GM19043 (cell line): ENCODE measurements around the gene ZFP37.
"Not testable (repeated sequence)": the region's sequence is repeated elsewhere in the genome, so short reads cannot be mapped to it uniquely, and the experiment has no call there.

ENCODE experiments used
- ATAC-seq: cut with Tn5 transposase; IDR thresholded peaks from one replicate; pipeline ENCODE4 v1.9.1; 2021; ENCODE audit warnings: low read depth; ENCODE audit not compliant: unreplicated experiment

ZFP37 gene

DNA sequence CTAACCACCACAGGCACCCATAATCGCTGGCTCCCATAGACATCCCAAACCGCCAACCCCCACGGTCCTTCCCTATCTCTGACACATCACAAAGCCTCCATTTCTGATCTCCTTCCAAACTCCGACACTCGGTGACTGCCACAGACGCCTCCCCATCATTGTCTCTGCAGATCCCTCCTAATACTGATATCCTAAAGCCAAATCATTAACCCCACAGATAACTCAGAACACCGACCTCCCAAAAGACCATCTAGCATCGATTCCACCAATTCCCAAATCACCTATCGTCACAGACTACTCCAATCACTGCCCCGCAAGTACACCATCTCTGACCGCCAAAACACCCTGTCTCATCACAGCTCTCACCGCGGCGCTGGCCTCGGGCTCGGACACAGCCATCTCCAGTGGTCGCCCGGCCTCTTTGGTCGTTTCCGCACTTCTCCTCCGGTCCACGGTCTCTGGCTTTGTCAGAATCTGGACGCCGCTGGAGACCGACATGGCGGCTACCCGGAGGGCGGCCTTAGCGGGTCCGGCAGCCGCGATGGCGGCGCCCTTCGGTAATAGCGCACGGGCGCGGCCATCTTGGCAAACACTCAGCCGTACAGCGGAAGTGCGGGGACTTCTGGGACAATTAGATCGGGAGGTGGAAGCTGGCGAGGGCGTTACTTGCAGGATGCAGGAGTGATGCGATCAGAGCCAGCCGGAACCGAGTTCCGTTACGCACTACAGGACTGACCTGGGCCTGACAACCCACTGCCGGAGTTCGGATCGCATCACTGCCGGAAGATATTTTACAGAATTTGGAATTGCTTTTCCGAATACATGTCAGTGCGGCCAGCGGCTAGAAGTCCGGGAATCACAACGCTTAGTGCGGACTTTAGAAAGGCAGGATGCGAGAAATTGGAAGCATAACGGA is at the start of gene ZFP37:
ZFP37 (minus strand) TSS at position 534 of the 916 bp plus-strand sequence; CDS start at position 498, 36 bp downstream.
- peak; percentile 95 for ATAC-seq

DNA sequence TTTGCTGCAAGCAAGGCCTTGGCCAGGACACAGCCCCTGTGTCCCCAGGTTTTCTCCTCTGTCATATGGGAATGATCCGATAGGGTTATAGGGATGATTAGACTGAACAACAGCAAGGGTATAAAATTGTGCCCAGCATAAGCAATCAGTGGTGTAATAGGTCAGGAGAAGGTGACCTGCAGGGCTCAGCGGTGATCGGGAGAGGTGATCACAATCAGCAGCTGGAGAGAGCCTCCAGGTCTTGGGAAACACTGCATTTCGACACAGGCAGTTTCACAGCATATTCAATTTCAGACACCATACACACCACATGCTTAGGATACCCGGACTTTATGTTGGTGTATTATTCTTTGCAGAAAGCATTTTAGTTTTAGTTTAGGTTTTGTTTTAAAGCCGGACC is 48.8 kb upstream of the ZFP37 start:
- not testable (repeated sequence) for ATAC-seq

DNA sequence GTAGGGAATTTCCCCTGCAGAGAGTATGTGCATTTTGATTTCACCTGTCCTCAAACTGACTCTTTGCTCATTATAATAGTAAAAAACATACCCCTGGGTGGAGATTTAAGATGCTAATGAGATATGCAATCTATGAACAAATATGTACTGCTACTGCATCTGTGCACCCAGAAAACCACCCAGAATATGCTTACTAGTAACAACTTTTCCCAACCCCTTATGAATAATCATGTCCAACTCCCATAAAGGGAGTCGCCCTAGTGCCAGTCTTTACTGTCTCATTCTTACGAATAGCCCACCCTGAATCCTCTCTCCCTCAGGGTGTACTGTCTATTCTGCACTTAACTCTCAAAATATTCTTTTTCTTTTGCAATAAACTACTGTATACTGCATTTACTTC is 39.0 kb upstream of the ZFP37 start:
- no peak for ATAC-seq

DNA sequence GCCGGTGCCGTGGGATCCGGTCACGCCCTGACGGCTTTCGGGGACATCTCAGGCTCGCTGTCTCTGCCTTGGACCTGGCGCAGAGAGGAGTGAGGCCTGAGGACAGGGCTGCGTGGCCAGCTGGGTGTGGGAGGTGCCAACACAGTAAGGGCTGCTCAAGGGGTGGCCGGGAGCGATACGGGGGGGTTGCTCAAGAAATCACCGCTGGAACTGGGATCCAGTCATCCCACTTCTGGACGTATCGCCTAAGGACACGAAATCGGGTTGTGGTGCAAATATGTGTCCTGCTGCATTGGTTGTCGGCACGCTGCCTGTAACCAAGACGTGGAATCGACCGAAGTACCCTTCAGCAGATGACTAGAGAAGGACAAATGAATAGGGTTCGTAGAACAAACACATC is 33.4 kb upstream of the ZFP37 start:
- ATAC-seq: not testable (repeated sequence)

DNA sequence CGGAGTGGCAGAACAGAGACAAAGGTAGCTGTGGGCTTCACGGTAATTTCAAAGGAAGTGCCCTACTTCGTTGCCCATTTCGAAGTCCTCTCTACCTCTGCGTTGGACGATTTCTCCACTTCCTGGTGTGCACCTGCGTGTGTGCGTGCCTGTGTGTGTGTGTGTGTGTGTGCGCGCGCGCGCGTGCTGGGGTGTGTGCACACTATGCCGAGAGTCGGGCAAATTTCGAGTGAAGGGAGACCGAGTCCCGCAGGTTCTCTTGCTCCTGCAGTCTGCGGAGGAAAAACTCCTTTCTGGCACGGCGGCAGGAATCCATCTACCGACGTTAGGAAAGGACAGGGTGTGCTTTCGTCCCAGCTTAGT is 32.6 kb upstream of the ZFP37 start:
- ATAC-seq: not testable (repeated sequence)

DNA sequence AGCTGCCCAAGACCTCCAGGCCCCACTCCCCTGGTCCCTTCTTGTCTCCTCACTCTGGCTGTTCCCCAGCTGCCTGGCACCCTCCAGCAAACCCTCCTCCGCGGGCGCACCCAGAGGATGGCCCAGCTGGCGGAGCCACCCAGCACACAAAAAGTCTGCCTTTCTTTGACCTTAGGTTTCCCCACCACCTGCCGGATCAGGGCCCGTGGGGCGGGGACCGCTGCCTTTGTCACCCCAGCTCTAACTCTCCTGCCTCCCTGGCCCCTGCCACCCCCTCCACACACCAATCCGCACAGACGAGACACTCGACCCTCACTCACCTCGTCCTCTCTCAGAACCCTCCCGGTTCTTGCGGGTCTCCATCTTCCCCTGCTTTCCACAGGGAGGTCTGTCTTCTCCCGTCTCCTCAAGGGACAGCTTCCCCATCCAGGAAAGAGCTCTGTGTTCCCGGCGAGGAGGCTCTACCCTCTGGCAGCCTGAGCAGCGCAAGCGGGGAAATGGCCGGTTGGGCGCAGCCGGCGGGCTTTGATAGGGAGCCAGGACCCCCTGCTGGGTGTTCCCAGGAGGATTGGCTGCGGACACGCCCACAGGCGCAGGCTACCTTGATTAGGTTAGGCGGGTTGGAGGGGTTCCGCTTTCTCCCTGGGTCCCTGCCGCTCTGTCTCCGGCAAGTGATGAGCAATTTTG is 32.1 kb upstream of the ZFP37 start:
- not testable (repeated sequence) for ATAC-seq

DNA sequence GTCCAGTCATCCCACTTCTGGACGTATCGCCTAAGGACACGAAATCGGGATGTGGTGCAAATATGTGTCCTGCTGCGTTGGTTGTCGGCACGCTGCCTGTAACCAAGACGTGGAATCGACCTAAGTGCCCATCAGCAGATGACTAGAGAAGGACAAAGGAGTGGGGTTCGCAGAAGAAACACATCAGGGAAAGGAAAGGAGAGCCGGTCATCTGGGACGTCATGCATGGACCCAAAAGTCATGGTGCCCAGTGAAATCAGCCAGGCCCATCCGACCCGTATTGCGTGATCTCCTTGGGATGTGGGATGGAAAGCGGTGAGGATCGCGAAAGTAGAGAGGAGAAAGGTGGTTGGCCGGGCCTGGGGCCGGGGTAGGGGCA is 6.4 kb upstream of the ZFP37 start:
- not testable (repeated sequence) for ATAC-seq

DNA sequence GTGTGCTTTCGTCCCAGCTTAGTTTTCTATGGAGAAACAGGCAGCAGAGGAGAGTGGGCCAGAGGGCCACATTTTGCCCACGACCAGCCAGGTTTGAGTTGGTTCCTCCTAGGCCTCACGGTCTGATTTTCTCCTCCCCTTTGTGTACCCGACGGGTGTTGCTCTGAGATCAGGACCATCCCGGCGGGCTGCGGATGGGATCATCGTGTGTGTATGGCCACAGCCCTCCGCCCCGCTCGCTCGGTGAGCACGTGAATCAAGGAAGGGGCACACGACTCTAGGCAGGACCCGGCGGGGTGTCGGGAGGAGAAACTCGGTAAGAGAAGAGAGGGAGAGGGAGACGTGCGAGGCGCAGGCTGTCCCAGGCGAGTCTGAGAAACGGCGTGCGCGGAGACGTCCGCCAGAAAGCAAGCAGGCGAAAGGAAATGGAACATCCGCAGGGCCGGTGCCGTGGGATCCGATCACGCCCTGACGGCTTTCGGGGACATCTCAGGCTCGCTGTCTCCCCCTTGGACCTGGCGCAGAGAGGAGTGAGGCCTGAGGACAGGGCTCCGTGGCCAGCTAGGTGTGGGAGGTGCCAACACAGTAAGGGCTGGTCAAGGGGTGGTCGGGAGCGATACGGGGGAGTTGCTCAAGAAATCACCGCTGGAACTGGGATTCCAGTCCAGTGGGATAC is 5.9 kb upstream of the ZFP37 start:
- ATAC-seq: not testable (repeated sequence)

DNA sequence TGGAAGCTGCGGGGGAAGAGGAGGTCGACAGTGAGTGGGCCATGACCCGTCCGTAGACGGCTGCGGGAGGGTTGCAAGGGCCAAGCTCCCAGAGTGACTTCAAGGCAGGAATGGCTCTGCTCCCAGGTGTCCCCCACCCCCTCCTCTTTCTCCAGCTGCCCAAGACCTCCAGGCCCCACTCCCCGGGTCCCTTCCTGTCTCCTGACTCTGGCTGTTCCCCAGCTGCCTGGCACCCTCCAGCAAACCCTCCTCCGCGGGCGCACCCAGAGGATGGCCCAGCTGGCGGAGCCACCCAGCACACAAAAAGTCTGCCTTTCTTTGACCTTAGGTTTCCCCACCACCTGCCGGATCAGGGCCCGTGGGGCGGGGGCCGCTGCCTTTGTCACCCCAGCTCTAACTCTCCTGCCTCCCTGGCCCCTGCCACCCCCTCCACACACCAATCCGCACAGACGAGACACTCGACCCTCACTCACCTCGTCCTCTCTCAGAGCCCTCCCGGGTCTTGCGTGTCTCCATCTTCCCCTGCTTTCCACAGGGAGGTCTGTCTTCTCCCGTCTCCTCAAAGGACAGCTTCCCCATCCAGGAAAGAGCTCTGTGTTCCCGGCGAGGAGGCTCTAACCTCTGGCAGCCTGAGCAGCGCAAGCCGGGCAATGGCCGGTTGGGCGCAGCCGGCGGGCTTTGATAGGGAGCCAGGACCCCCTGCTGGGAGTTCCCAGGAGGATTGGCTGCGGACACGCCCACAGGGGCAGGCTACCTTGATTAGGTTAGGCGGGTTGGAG is 4.7 kb upstream of the ZFP37 start:
- not testable (repeated sequence) for ATAC-seq

DNA sequence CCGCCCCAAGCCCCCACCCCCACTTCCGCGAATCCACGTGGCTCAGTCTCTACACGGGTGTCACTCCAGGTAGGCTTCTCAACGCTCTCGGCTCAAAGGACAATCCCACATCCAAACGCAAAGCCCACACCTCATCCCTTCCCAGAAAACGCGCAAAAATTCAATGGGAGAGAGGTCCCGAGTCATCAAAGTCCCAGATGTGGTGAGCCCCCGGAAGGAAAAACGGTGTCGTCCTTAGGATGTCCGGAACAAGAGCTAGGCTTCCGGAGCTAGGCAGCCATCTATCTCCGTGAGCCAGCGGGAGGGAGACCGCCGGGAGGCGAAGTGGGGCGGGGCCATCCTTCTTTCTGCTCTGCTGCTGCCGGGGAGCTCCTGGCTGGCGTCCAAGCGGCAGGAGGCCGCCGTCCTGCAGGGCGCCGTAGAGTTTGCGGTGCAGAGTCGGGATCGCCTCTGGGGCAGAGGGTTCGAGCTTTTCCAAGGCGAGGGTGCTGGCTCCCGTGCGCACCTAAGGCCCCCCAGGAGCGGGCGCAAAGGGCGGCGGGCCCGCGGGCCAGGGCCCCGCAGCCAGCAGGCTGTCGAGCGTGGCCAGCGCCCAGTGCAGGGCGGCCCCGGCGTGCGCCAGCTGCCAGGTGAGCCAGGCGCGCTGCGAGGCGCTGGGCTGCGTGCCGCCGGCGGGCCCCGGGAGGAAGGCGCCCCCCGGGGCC is 3.2 kb upstream of the ZFP37 start:
- ATAC-seq: not testable (repeated sequence)

DNA sequence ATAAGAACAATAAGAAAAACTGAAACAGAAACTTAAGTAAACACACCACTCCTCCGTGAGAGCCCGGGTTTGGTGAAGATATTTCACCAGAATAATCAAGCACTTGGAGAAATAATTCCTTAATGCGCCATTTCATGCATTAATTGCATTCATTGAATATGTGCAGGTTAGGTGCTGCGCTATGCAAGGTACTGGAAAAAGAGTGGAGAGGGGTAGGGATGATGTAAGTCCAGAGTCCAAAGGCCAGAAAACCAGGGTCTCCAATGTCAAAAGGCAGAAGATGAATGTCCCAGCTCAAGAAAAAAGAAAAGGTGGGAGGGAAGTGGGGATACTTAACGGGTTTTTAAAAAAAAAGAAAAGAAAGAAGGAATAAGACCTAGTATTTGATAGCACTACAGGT is 669 bp upstream of the ZFP37 start:
- no peak for ATAC-seq

DNA sequence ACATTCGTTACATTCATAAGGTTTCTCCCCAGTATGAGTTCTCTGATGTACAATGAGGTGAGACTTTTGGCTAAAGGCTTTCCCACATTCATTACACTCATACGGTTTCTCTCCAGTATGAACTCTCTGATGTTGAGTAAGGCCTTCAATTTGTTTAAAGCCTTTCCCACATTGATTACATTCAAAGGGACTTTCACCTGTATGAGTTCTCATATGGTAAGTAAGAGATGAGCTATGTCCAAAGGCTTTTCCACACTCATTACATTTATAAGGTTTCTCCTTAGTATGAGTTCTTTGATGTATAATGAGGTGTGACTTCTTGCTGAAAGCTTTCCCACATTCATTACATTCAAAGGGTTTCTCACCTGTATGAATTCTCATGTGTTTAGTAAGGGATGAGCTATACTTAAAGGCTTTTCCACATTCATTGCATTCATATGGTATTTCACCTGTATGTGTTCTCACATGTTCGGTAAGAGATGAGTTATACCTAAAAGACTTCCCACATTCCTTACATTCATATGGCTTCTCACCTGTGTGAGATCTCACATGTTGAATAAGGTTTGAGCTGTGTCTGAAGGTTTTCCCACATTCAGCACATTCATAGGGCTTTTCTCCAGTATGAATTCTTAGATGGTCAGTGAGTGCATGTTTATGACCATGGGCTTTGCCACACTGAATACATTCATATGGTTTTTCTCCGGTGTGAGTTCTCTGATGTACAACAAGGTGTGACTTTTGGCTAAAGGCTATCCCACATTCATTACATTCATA is 13.5 kb downstream of the ZFP37 start:
- ATAC-seq: no peak

DNA sequence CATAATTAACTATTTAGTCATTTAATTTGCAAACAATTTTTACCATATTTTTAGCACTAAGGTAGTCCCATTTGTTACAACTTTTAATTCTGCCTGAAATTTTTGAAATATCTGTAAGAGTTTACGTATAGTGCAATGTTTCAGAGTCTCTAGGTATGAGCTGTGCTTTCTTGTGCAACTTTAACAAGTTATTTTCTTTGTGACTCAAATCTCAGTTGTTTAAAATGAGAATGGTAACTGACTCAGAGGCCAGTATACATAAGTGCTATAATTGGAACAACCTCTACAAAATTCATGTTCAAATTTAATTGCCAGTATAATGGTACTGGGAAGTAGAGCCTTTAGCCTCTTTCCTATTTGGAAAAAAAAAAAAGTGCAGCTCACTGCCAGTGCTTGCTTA is 30.3 kb downstream of the ZFP37 start:
- no peak for ATAC-seq

DNA sequence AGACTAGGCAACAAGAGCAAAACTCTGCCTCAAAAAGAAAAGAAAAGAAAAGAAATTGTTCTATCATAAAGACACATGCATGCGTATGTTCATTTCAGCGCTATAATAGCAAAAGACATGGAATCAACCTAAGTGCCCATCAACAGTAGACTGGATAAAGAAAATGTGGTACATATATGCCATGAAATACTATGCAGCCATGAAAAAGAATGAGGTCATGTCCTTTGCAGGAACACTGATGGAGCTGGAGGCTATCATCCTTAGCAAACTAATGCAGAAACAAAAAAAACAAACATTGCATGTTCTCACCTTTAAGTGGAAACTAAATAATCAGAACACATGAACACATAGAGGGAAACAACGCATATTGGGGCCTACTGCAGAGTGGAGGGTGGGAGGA is 38.3 kb downstream of the ZFP37 start:
- no peak for ATAC-seq

DNA sequence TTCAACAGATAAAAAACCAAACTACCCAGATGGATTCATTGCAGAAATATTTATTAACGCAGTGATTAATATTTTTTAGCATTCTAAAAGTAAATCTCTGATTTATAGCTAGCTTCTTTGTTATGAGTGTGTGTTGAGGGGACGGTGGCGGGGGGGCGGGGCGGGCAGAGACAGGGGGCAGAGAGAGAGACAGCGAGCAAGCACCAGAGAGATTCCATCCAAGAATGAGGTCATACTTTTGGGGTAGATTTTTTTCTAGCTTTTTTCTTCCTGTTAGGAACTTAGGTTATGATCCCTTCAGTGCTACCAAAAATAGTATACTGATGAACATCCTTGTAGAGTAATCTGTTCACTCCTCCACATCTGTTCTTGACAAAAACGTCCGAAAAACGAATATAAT is 44.0 kb downstream of the ZFP37 start:
- ATAC-seq: no peak

DNA sequence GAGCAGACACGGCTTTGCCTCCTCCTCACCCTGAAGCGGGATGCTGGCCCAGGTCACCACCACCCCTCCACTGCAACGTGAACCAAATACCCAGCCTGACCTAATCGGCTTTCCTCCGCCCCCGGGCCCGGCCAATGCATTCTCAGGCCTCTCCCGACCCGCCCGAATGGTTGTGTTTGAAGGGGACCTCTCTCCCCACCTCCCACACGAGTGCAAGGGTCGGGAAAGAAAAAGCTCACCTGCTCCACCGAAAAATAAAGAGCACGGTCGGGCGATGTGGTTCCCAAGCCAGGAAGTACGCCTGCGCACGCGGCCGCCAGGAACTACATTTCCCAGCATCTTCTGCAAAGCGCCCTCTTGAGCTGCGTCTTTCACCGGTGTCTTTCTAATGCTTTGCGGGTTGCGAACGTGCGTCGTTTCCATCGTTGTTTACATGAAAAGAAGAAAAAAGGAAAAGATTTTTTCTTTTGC is 44.6 kb downstream of the ZFP37 start, which contains the start of gene ZNF883:
ZNF883 (minus strand) TSS at position 282 of the 471 bp plus-strand sequence.
- no peak for ATAC-seq

DNA sequence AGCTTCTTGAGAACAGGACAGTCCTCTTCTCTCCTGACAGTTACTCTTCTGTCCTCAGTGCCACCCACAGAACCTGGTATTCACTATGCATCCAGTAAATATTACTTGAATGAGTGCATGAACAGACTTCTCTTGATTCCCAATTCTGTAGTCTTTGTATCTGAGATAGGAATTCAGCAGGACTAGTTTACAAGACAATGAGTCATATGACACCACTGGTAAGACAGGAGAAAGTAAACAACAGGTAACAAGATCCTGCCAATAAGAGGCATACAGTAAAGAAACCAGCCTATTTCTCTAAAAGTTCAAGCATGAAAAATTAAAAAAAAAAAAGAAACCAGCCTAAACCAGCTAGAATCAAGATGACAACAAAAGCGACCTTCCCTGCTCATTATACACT is 50.7 kb downstream of the ZFP37 start:
- ATAC-seq: no peak

DNA sequence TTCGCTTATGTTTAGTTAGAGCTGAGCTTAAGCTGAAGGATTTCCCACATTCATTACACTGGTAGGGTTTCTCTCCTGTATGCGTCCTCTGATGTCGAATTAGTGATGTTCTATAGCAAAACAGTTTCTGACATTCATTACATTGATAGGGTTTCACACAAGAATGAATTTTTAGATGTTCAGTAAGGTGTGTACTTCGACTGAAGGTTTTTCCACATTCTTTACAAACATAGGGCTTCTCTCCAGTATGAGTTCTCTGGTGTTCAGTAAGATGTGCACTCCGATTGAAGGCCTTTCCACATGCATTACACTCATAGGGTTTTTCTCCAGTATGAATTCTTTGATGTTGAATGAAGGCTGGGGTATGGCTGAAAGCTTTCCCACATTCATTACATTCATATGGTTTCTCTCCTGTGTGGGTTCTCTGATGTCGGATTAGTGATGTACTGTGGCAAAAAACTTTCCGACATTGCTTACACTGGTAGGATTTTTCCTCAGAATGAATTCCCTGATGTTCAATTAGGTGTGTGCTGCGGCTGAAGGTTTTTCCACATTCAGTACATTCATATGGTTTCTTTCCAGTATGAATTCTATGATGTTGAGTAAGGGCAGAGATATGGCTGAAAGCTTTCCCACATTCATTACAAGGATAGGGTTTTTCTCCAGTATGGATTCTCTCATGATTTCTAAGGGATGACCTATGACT is 59.1 kb downstream of the ZFP37 start:
- ATAC-seq: no peak
